Ascending aorta (tissue), 2 donors: ENCODE results near the gene PLA2G3. TPM values are rescaled to one million over a fixed set of nuclear protein-coding genes. Genes with fewer than 3 reads are reported as not detected.

Experiments
- DNase-seq, 2 donors: peaks; one replicate each; pipeline ENCODE4 v3.0.0-alpha.2; 2019; ENCODE audit warnings: low spot score in 2 of 2
- H3K27ac ChIP-seq, 2 donors: fragments of 200-600 bp; sonication (generic); one replicate each; pipeline ENCODE4 v1.5.1; 2016 to 2017; ENCODE audit warnings: mild to moderate bottlenecking in 1 of 2
- H3K27me3 ChIP-seq: fragments of 200-600 bp; sonication (generic); one replicate; pipeline ENCODE4 v1.5.1; 2017
- H3K36me3 ChIP-seq, 2 donors: fragments of 200-600 bp; sonication (generic); one replicate each; pipeline ENCODE4 v1.5.1; 2016
- H3K4me1 ChIP-seq, 2 donors: fragments of 200-600 bp; sonication (generic); one replicate each; pipeline ENCODE4 v1.5.1; 2016 to 2017; ENCODE audit warnings: mild to moderate bottlenecking in 1 of 2
- H3K4me3 ChIP-seq, 2 donors: fragments of 200-600 bp; sonication (generic); one replicate each; pipeline ENCODE4 v1.5.1; 2016 to 2017; ENCODE audit warnings: mild to moderate bottlenecking in 1 of 2
- H3K9me3 ChIP-seq, 2 donors: fragments of 200-600 bp; sonication (generic); one replicate each; pipeline ENCODE4 v1.5.1; 2016
- CTCF ChIP-seq, 3 experiments: fragments of 200-600 bp in 2 of 3; fragments of 450-650 bp in 1 of 3; sonication (generic) in 2 of 3; IDR thresholded peaks; one replicate each; pipeline ENCODE4 v1.5.1; 2016 to 2019; ENCODE audit warnings: antibody characterized with exemption in 3 of 3, mild to moderate bottlenecking in 1 of 3, moderate library complexity in 1 of 3
- intact Hi-C: fragments of 100-400 bp; cut with DNase I; formaldehyde crosslinking; loops from one replicate; pipeline ENCODE4 v1.15.1; 2023
- total RNA-seq: library from RNA; depleted of rRNA; stranded (reverse); fragments of >200 nt; gene quantifications from one replicate; pipeline ENCODE4 v1.1.0, GENCODE V29; 2016

The PLA2G3 gene
- total RNA-seq, 1 donor from 2014 or later = not detected

- DNase-seq = peak in 1 of 2 donors; percentile 78
- intact Hi-C loops = loop anchor here (1.0 to 10.0 kb wide), 3 partner anchors 15 to 455 kb away; partner anchors contain the start of gene SLC35E4
- TF ChIP-seq CTCF (IDR thresholded peaks at IDR 0.05) = peak; percentile 73 to 83 (median 81)
- H3K27me3 ChIP-seq = no peaks in the 10 kb centered on the region
- peaks cover 80 to 89% of the 10 kb centered on the region in 2 donors for H3K36me3 ChIP-seq
- no peaks in the 10 kb centered on the region for H3K9me3 ChIP-seq
- H3K27ac ChIP-seq = peak overlapping the region; percentile 98
- peaks cover 46 to 78% of the 10 kb centered on the region in 2 donors for H3K4me1 ChIP-seq
- H3K4me3 ChIP-seq = peak overlapping the region in 1 of 2 donors; percentile 16
These were observed 50.9 kb downstream of the PLA2G3 start for GRCh38 chr22:31089160-31090100.

- TF ChIP-seq CTCF (IDR thresholded peaks at IDR 0.05) = no peak
- H3K27me3 ChIP-seq = no peaks in the 10 kb centered on the region
- peak overlapping the region; percentile 98 for H3K27ac ChIP-seq
- intact Hi-C loops = loop anchor here (10.0 kb wide), 1 partner anchor 454 kb away; the partner anchor contains the start of gene SLC35E4
- DNase-seq = no peak
- H3K4me1 ChIP-seq = peaks cover 40 to 76% of the 10 kb centered on the region in 2 donors
- H3K36me3 ChIP-seq = peaks cover 72 to 86% of the 10 kb centered on the region in 2 donors
- H3K4me3 ChIP-seq = peak overlapping the region in 1 of 2 donors; percentile 70
- no peaks in the 10 kb centered on the region for H3K9me3 ChIP-seq
These were observed 51.9 kb downstream of the PLA2G3 start for GRCh38 chr22:31088233-31088986.

- Histone ChIP-seq H3K4me3 (peak overlapping the region in 1 of 2 donors; percentile 70), H3K4me1 (peaks cover 36 to 76% of the 10 kb centered on the region in 2 donors), H3K27ac (peak overlapping the region; percentile 98), H3K9me3 (no peaks in the 10 kb centered on the region), H3K27me3 (no peaks in the 10 kb centered on the region), H3K36me3 (peaks cover 72 to 86% of the 10 kb centered on the region in 2 donors)
- no peak for TF ChIP-seq CTCF (IDR thresholded peaks at IDR 0.05)
- no peak for DNase-seq
- intact Hi-C loops = loop anchor here (10.0 kb wide), 1 partner anchor 453 kb away; the partner anchor contains the start of gene SLC35E4
These were observed 52.5 kb downstream of the PLA2G3 start for GRCh38 chr22:31087744-31088215.

GRCh38 chr22:31086703-31087330 is 53.5 kb downstream of the PLA2G3 start:
- intact Hi-C loops = loop anchor here (10.0 kb wide), 1 partner anchor 452 kb away; the partner anchor contains the start of gene SLC35E4
- H3K27ac ChIP-seq = peak overlapping the region; percentile 98
- DNase-seq = no peak
- no peak for TF ChIP-seq CTCF (IDR thresholded peaks at IDR 0.05)
- H3K4me3 ChIP-seq = peak overlapping the region in 1 of 2 donors; percentile 70
- no peaks in the 10 kb centered on the region for H3K9me3 ChIP-seq
- H3K4me1 ChIP-seq = peaks cover 30 to 68% of the 10 kb centered on the region in 2 donors
- H3K36me3 ChIP-seq = peaks cover 63 to 76% of the 10 kb centered on the region in 2 donors
- no peaks in the 10 kb centered on the region for H3K27me3 ChIP-seq

GRCh38 chr22:31085928-31086327 is 54.4 kb downstream of the PLA2G3 start:
- Histone ChIP-seq H3K27me3 (no peaks in the 10 kb centered on the region), H3K4me1 (peaks cover 30 to 59% of the 10 kb centered on the region in 2 donors), H3K4me3 (peak overlapping the region; percentile 70 to 89), H3K36me3 (peaks cover 54 to 68% of the 10 kb centered on the region in 2 donors), H3K27ac (peak overlapping the region; percentile 98), H3K9me3 (no peaks in the 10 kb centered on the region)
- no peak for TF ChIP-seq CTCF (IDR thresholded peaks at IDR 0.05)
- intact Hi-C loops = loop anchor here (1.0 to 10.0 kb wide), 2 partner anchors 138 to 451 kb away; partner anchors contain the start of gene SLC35E4
- no peak for DNase-seq
